GM21528 (cell line): ENCODE measurements around the gene TIMM17A.
"Not testable (repeated sequence)": the region's sequence is repeated elsewhere in the genome, so short reads cannot be mapped to it uniquely, and the experiment has no call there.

ENCODE experiments used
- ATAC-seq: cut with Tn5 transposase; IDR thresholded peaks from one replicate; pipeline ENCODE4 v1.9.1; 2021; ENCODE audit warnings: mild to moderate bottlenecking, moderate library complexity; ENCODE audit not compliant: unreplicated experiment, low FRiP score

The TIMM17A gene

DNA sequence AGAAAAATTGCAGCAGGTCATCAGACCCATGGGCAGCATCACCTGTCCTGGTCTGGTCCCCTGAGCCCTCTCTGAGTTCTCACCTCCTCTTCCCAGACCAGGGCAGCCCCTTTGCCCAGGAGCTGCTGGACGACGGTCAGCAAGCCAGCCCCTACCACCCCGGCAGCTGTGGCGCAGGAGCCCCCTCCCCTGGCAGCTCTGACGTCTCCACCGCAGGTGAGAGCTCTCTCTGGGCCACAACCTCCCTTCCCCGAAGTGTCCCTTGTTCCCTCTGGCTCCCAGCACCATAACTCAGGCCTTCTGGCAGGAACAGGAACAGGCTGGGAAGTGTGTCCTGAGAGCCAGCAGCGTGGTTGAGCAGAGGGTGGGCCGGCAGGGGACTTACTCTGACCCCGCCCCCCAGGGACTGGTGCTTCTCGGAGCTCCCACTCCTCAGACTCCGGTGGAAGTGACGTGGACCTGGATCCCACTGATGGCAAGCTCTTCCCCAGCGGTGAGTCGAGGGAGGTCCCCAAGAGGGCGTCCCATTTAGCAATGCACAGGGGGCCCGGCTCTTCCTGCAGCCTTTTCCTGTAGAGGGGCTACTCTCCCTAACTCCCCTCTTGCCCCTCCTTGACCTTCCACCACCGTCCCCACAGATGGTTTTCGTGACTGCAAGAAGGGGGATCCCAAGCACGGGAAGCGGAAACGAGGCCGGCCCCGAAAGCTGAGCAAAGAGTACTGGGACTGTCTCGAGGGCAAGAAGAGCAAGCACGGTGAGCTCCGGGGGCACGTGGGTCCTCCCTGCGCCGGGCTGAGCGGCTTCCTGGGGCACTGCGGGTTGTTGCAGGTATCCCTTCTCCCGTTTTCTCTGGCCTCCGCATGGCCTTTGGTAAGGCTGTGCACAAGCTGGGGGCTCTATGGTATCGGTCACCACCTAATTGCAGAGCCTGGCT, 57.5 kb downstream of the TIMM17A start:
- no peak for ATAC-seq

DNA sequence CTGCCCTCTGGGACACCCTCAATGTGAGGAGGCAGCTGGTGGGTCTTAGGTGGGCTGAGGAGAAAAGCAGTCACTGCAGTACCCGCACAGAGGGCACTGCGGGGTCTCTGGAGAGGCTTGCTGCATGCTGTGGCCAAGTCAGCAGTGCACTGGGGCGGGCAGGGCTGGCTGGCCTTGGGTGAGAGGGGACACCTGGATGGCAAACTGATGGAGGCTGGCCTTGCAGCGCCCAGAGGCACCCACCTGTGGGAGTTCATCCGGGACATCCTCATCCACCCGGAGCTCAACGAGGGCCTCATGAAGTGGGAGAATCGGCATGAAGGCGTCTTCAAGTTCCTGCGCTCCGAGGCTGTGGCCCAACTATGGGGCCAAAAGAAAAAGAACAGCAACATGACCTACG, 58.3 kb downstream of the TIMM17A start:
- no peak for ATAC-seq

DNA sequence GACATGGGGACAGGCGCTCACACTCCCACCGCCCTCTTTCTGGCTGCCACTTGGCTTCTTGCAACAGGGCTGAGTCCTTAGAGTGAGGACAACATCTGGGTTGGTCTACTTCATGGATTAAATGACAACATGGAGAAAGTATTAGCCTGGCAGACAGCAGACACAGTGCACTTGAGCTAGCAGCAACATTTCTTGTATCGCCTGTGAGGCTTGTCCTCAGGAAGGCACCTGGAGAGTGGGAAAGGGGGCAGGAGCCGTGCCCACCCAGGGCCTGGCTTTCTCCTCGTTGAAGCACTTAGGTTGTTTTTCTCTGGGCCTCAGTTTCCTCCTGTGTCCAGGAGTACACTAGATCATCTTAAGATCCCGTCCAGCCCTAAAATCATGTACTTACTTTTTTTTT, 58.8 kb downstream of the TIMM17A start:
- no peak for ATAC-seq

DNA sequence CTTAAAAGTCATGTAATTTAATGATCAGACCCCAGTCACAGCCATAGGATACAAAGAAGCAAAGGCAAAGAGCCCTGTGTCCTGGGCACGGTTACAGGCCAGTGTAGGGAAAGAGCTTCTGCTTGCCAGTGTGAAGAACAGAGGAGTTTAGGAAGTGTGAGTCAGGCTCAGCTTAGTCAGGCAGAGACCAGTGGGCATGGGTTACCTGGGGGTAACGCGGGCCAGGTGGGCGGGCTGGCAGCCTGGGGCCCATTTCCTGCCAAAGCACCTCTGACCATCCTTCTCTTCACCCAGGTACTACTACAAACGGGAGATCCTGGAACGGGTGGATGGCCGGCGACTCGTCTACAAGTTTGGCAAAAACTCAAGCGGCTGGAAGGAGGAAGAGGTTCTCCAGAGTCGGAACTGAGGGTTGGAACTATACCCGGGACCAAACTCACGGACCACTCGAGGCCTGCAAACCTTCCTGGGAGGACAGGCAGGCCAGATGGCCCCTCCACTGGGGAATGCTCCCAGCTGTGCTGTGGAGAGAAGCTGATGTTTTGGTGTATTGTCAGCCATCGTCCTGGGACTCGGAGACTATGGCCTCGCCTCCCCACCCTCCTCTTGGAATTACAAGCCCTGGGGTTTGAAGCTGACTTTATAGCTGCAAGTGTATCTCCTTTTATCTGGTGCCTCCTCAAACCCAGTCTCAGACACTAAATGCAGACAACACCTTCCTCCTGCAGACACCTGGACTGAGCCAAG, 59.8 kb downstream of the TIMM17A start:
- ATAC-seq = no peak

DNA sequence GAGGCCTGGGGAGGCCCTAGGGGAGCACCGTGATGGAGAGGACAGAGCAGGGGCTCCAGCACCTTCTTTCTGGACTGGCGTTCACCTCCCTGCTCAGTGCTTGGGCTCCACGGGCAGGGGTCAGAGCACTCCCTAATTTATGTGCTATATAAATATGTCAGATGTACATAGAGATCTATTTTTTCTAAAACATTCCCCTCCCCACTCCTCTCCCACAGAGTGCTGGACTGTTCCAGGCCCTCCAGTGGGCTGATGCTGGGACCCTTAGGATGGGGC, 60.3 kb downstream of the TIMM17A start:
- ATAC-seq = no peak

DNA sequence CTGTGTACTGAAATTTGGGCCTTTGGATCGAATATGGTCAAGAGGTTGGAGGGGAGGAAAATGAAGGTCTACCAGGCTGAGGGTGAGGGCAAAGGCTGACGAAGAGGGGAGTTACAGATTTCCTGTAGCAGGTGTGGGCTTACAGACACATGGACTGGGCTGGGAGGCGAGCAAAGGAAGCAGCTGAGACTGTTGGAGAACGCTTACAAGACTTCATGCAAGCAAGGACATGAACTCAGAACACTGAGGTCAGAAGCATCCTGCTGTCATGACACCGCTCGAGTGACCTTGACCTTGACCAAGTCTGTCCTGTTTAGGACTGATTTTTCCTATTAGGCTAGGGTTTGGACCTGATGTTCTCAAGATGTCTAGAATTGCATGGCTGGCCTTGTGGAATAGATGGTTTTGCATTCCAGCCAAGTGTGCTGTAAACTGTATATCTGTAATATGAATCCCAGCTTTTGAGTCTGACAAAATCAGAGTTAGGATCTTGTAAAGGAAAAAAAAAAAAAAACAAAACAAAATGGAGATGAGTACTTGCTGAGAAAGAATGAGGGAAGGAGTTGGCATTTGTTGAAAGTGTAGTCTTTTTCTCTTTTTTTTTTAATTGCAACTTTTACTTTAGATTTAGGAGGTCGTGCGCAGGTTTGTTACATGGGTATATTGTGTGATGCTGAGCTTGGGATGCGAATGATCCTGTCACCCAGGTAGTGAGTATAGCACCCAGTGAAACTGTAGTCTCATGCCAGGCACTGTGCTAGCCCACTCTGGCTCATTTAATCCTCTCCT, 60.9 kb downstream of the TIMM17A start:
- no peak for ATAC-seq

DNA sequence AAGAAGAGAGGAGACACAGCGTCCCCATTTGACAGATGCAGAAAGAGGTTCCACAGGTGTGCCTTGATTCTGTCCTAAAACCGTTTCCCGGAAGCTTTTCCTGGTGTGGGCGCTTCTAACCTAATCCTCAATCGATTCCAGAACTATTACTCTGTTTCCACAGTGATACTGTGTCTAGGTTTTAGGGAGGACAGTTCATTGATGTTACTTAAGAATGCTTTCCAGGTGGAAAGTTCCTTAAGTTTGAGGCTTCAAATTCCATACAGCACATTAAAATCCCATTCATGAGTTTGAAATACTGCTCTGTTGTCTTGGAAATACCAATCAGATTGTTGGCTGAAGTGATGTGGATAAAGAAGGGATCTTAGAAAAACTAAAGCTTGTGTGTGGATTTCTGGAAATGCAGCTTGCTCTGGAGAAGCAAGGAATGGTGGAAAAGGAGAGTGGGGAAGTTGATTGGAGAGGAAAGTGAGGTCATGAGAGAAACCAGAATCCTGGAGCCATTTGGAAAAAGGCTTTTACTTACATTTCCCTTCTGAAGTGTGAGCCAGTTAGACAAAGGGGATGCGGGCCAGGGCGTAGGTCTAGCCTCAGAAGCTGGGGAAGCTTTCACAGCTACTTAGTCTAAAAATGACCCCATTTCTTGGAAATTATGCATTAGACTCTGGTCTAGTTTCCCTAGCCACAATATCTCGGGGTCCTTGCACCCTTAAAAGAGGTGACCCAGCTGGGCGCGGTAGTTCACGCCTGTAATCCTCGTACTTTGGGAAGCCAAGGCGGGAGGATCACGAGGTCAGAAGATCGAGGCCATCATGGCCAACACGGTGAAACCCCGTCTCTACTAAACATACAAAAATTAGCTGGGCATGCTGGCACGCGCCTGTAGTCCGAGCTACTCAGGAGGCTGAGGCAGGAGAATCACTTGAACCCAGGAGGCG, 61.8 kb downstream of the TIMM17A start:
- no peak for ATAC-seq

DNA sequence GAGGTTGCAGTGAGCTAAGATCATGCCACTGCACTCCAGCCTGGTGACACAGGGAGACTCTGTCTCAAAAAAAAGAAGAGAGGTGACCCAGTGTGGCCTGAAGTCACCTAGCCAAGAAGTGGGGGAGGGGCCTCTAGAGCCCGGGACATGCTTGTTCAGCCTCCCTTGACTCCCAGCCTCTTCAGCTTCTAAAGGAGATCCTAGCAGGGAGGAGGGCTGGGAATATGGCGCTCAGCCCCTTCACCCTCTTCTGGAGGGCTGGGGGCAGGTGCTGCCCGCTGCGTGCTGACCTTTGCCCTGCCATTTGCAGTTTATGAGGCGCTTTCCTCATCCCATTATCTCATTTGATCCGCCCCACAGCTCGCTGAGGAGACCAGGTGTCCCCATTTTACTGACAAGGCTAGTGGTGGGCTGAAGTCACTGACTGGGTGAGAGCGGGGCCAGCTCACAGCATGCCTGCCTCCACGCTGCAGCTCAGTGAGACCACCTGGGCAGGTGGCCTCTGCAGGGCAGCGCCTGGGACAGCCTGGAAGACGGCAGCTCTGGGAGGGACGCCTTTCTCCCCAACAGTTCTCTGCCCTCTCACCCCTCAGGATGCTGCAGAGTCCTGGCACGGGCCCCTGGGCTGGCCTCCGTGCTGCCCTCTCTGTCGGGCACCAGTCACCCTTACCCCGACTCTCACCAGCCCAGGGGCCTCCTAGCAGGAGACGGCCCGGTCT, 62.6 kb downstream of the TIMM17A start:
- ATAC-seq = no peak

DNA sequence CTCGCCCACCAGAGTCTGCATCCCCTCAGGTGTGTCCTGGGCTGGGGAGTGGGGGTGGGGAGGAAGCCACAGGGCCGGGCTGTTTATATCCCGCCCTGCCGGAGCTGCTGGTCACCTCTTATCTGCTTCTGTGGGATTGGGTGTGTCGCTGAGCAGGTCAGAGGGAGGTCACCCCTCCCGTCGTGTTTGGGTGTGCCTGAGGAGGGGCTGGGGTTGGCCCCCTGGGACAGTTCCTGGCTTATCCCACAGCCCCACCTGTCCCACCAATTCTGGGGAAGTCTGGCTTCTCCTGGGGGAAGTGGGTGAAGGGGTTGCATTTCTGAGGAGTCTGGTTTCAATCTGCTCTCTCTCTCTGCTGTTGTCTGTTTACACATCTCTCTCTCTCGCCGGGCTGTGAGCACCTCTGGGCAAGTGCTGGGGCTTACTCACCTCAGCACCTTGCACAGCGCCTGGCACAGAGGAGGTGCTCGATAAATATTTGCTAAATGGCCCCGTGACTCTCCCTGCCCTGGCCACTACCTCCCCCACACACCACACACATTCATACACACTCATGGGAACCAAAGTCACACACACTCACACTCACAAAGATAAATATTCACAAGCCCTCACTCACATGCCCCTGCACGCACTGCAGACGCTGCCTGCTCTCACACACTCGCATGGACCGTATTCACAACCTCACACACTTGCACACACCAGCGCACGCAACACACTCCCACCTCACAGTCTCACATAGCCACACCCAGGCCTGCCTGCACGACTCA, 63.3 kb downstream of the TIMM17A start:
- ATAC-seq = no peak

DNA sequence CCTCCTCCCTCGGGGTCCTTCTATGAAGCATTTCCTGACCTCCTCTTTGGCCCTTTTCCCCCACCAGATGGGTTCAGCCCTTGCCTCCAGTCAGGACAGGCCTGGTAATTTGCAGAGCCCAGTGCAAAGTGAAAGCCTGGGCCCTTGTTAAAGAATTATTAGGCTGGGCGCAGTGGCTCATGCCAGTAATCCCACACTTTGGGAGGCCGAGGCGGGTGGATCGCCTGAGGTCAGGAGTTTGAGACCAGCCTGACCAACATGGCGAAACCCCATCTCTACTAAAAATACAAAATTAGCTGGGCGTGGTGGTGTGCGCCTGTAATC, 63.9 kb downstream of the TIMM17A start:
- not testable (repeated sequence) for ATAC-seq
